Hepatocyte (in vitro differentiated cells): ENCODE measurements around the gene RNF11.

Experiments
- EZH2 ChIP-seq: fragments of 200-600 bp; sonication (generic); IDR thresholded peaks from 2 replicates; pipeline ENCODE4 v1.6.1; 2016; ENCODE audit warnings: antibody characterized with exemption, mild to moderate bottlenecking, borderline replicate concordance
- TF ChIP-seq, protein P1 (sequence below): fragments of 200-600 bp; sonication (generic); IDR thresholded peaks from 2 replicates; pipeline ENCODE4 v1.5.1; 2016; ENCODE audit warnings: antibody characterized with exemption, mild to moderate bottlenecking; ENCODE audit not compliant: poor library complexity

DNA sequence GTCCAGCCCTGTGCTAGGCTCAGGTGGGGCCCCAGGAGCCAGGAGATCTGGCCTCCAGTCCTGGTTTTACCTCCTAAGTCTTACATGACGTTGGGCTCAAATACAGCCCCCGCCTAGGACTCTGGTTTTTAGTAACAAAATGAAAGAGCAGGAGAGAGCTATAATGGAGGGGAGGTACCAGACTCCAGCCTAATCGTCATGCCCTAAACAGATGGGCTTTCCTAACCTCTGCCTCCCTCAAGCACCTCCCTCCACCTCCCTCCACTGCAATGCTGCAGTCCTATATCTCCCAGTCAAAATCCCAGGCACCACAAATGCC is 65.7 kb downstream of the RNF11 start:
- TF ChIP-seq, protein P1, sequence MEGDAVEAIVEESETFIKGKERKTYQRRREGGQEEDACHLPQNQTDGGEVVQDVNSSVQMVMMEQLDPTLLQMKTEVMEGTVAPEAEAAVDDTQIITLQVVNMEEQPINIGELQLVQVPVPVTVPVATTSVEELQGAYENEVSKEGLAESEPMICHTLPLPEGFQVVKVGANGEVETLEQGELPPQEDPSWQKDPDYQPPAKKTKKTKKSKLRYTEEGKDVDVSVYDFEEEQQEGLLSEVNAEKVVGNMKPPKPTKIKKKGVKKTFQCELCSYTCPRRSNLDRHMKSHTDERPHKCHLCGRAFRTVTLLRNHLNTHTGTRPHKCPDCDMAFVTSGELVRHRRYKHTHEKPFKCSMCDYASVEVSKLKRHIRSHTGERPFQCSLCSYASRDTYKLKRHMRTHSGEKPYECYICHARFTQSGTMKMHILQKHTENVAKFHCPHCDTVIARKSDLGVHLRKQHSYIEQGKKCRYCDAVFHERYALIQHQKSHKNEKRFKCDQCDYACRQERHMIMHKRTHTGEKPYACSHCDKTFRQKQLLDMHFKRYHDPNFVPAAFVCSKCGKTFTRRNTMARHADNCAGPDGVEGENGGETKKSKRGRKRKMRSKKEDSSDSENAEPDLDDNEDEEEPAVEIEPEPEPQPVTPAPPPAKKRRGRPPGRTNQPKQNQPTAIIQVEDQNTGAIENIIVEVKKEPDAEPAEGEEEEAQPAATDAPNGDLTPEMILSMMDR: no peak
- TF ChIP-seq EZH2: no peak
